Duodenal mucosa (tissue), 2 donors: ENCODE measurements around the gene DGKA.
"Not testable (repeated sequence)": the region's sequence is repeated elsewhere in the genome, so short reads cannot be mapped to it uniquely, and the experiment has no call there.

Experiments used
- H3K27ac ChIP-seq: one replicate; pipeline ENCODE4 v1.7.0; 2013; ENCODE audit warnings: low read depth, low read length
- H3K27me3 ChIP-seq, 2 donors: one replicate each; pipeline ENCODE4 v1.7.0; 2013; ENCODE audit warnings: low read length in 2 of 2, control low read depth in 1 of 2; ENCODE audit not compliant: insufficient read depth in 2 of 2, control insufficient read depth in 1 of 2
- H3K36me3 ChIP-seq, 2 donors: one replicate each; pipeline ENCODE4 v1.7.0; 2013; ENCODE audit warnings: low read length in 2 of 2, control low read depth in 1 of 2; ENCODE audit not compliant: insufficient read depth in 2 of 2, control insufficient read depth in 1 of 2
- H3K4me1 ChIP-seq, 2 donors: one replicate each; pipeline ENCODE4 v1.7.0; 2013; ENCODE audit warnings: low read length in 2 of 2, control low read depth in 1 of 2; ENCODE audit not compliant: insufficient read depth in 2 of 2, control insufficient read depth in 1 of 2
- H3K4me3 ChIP-seq, 2 donors: one replicate each; pipeline ENCODE4 v1.7.0; 2013; ENCODE audit warnings: low read length in 2 of 2, low read depth in 1 of 2
- H3K9ac ChIP-seq, 2 donors: one replicate each; pipeline ENCODE4 v1.7.0; 2013; ENCODE audit warnings: low read length in 2 of 2, low read depth in 1 of 2
- H3K9me3 ChIP-seq, 2 donors: one replicate each; pipeline ENCODE4 v1.7.0; 2013; ENCODE audit warnings: low read length in 2 of 2, control low read depth in 1 of 2; ENCODE audit not compliant: control insufficient read depth in 1 of 2

Gene DGKA

GRCh38 chr12:55978393-55978792 is 47.4 kb downstream of the DGKA start:
- Histone ChIP-seq H3K4me1 (peaks cover 16 to 20% of the 10 kb centered on the region in 2 donors), H3K36me3 (peaks cover 10 to 23% of the 10 kb centered on the region in 2 donors), H3K9ac (no peak overlapping the region), H3K9me3 (no peaks in the 10 kb centered on the region), H3K27ac (no peak overlapping the region), H3K4me3 (no peak overlapping the region), H3K27me3 (no peaks in the 10 kb centered on the region)

GRCh38 chr12:55979069-55979468 is 48.1 kb downstream of the DGKA start:
- Histone ChIP-seq H3K27me3 (no peaks in the 10 kb centered on the region), H3K27ac (no peak overlapping the region), H3K9me3 (no peaks in the 10 kb centered on the region), H3K9ac (no peak overlapping the region), H3K4me1 (peaks cover 16 to 20% of the 10 kb centered on the region in 2 donors), H3K36me3 (peaks cover 10 to 23% of the 10 kb centered on the region in 2 donors), H3K4me3 (no peak overlapping the region)

- not testable (repeated sequence) for H3K4me3 ChIP-seq, H3K9me3 ChIP-seq, H3K27ac ChIP-seq, H3K4me1 ChIP-seq, H3K27me3 ChIP-seq, H3K9ac ChIP-seq
- H3K36me3 ChIP-seq: peaks cover 10 to 37% of the 10 kb centered on the region in 2 donors
These were observed 50.9 kb downstream of the DGKA start for GRCh38 chr12:55981882-55982281.

- H3K9ac ChIP-seq: no peak overlapping the region
- peaks cover 0 to 2% of the 10 kb centered on the region in 2 donors for H3K4me1 ChIP-seq
- H3K27me3 ChIP-seq: no peaks in the 10 kb centered on the region
- no peak overlapping the region for H3K4me3 ChIP-seq
- no peak overlapping the region for H3K27ac ChIP-seq
- peaks cover 10 to 39% of the 10 kb centered on the region in 2 donors for H3K36me3 ChIP-seq
- no peaks in the 10 kb centered on the region for H3K9me3 ChIP-seq
These were observed 51.5 kb downstream of the DGKA start for GRCh38 chr12:55982319-55982936.

- no peaks in the 10 kb centered on the region for H3K4me1 ChIP-seq
- peaks cover 10 to 45% of the 10 kb centered on the region in 2 donors for H3K36me3 ChIP-seq
- H3K27ac ChIP-seq: no peak overlapping the region
These were observed 52.4 kb downstream of the DGKA start for GRCh38 chr12:55983232-55983842.

GRCh38 chr12:55984861-55985260 is 53.9 kb downstream of the DGKA start:
- Histone ChIP-seq H3K36me3 (peaks cover 17 to 51% of the 10 kb centered on the region in 2 donors), H3K27me3 (no peaks in the 10 kb centered on the region), H3K27ac (no peak overlapping the region), H3K9ac (no peak overlapping the region), H3K9me3 (no peaks in the 10 kb centered on the region), H3K4me1 (no peaks in the 10 kb centered on the region), H3K4me3 (no peak overlapping the region)

More at GRCh38 chr12:55983232-55983842, 52.4 kb downstream of the DGKA start:
- no peak overlapping the region for H3K4me3 ChIP-seq
- no peaks in the 10 kb centered on the region for H3K9me3 ChIP-seq
- no peaks in the 10 kb centered on the region for H3K27me3 ChIP-seq
- no peak overlapping the region for H3K9ac ChIP-seq

GRCh38 chr12:55985341-55985740 is 54.4 kb downstream of the DGKA start:
- no peaks in the 10 kb centered on the region for H3K27me3 ChIP-seq
- H3K4me1 ChIP-seq: no peaks in the 10 kb centered on the region
- H3K9me3 ChIP-seq: no peaks in the 10 kb centered on the region
- no peak overlapping the region for H3K4me3 ChIP-seq
- peaks cover 18 to 52% of the 10 kb centered on the region in 2 donors for H3K36me3 ChIP-seq
- H3K27ac ChIP-seq: no peak overlapping the region
- H3K9ac ChIP-seq: no peak overlapping the region

GRCh38 chr12:55985976-55986375 is 55.0 kb downstream of the DGKA start:
- not testable (repeated sequence) for H3K9ac ChIP-seq, H3K9me3 ChIP-seq, H3K4me1 ChIP-seq, H3K27ac ChIP-seq, H3K27me3 ChIP-seq, H3K4me3 ChIP-seq
- peaks cover 19 to 56% of the 10 kb centered on the region in 2 donors for H3K36me3 ChIP-seq

- Histone ChIP-seq H3K4me1 (peaks cover 22 to 30% of the 10 kb centered on the region in 2 donors), H3K27me3 (no peaks in the 10 kb centered on the region), H3K4me3 (no peak overlapping the region), H3K9me3 (no peaks in the 10 kb centered on the region), H3K36me3 (peaks cover 29 to 64% of the 10 kb centered on the region in 2 donors), H3K9ac (no peak overlapping the region), H3K27ac (no peak overlapping the region)
These were observed 60.1 kb downstream of the DGKA start for GRCh38 chr12:55991110-55991509.

- Histone ChIP-seq H3K27me3 (no peaks in the 10 kb centered on the region), H3K27ac (no peak overlapping the region), H3K9me3 (no peaks in the 10 kb centered on the region), H3K4me3 (peak overlapping the region in 1 of 2 donors; percentile 32), H3K9ac (no peak overlapping the region), H3K4me1 (peaks cover 33 to 37% of the 10 kb centered on the region in 2 donors), H3K36me3 (peaks cover 29 to 52% of the 10 kb centered on the region in 2 donors)
These were observed 62.4 kb downstream of the DGKA start for GRCh38 chr12:55993230-55993853.
